ENCODE results near the gene PLXNB3.

Gene PLXNB3

GRCh38 chrX:153771415-153772315 is 7.6 kb downstream of the PLXNB3 start:
- H3K4me1 ChIP-seq (ENCODE audit: insufficient read depth, low read length), result no peaks in the 10 kb centered on the region
- H3K27me3 ChIP-seq (ENCODE audit: insufficient read depth, low read length), result no peaks in the 10 kb centered on the region
- no peak overlapping the region for H3K27ac ChIP-seq (ENCODE audit: low read depth, low read length)
- H3K36me3 ChIP-seq (ENCODE audit: insufficient read depth, low read length), result no peaks in the 10 kb centered on the region
- no peak overlapping the region for H3K4me3 ChIP-seq (ENCODE audit: low read length)
- 90% methylated on average over 37 of the region's 37 CpGs for WGBS
- no peaks in the 10 kb centered on the region for H3K9me3 ChIP-seq (ENCODE audit: insufficient read depth, low read depth, low read length)
- no peak overlapping the region for H3K9ac ChIP-seq (ENCODE audit: low read depth, low read length)

- Histone ChIP-seq H3K36me3 (ENCODE audit: insufficient read depth, low read length) (no peaks in the 10 kb centered on the region), H3K27me3 (ENCODE audit: insufficient read depth, low read length) (no peaks in the 10 kb centered on the region), H3K9ac (ENCODE audit: low read depth, low read length) (no peak overlapping the region), H3K4me3 (ENCODE audit: low read length) (no peak overlapping the region), H3K27ac (ENCODE audit: low read depth, low read length) (no peak overlapping the region), H3K9me3 (ENCODE audit: insufficient read depth, low read depth, low read length) (no peaks in the 10 kb centered on the region), H3K4me1 (ENCODE audit: insufficient read depth, low read length) (no peaks in the 10 kb centered on the region)
- WGBS, result 88% methylated on average over 20 of the region's 21 CpGs
These were observed 8.5 kb downstream of the PLXNB3 start for GRCh38 chrX:153772316-153773217.

- Histone ChIP-seq H3K36me3 (ENCODE audit: insufficient read depth, low read length) (no peaks in the 10 kb centered on the region), H3K9ac (ENCODE audit: low read depth, low read length) (no peak overlapping the region), H3K27ac (ENCODE audit: low read depth, low read length) (no peak overlapping the region)
These were observed 9.2 kb downstream of the PLXNB3 start for GRCh38 chrX:153773218-153773611.

GRCh38 chrX:153773741-153774575 is 9.9 kb downstream of the PLXNB3 start:
- Histone ChIP-seq H3K27me3 (ENCODE audit: insufficient read depth, low read length) (no peaks in the 10 kb centered on the region), H3K4me1 (ENCODE audit: insufficient read depth, low read length) (no peaks in the 10 kb centered on the region), H3K9ac (ENCODE audit: low read depth, low read length) (no peak overlapping the region), H3K9me3 (ENCODE audit: insufficient read depth, low read depth, low read length) (no peaks in the 10 kb centered on the region), H3K4me3 (ENCODE audit: low read length) (no peak overlapping the region), H3K36me3 (ENCODE audit: insufficient read depth, low read length) (no peaks in the 10 kb centered on the region), H3K27ac (ENCODE audit: low read depth, low read length) (no peak overlapping the region)
- WGBS, result 95% methylated on average over 48 of the region's 48 CpGs

More at GRCh38 chrX:153773218-153773611, 9.2 kb downstream of the PLXNB3 start:
- no peaks in the 10 kb centered on the region for H3K27me3 ChIP-seq (ENCODE audit: insufficient read depth, low read length)
- H3K4me1 ChIP-seq (ENCODE audit: insufficient read depth, low read length), result no peaks in the 10 kb centered on the region
- WGBS, result 95% methylated on average over 23 of the region's 23 CpGs
- no peak overlapping the region for H3K4me3 ChIP-seq (ENCODE audit: low read length)
- H3K9me3 ChIP-seq (ENCODE audit: insufficient read depth, low read depth, low read length), result no peaks in the 10 kb centered on the region

- no peak overlapping the region for H3K4me3 ChIP-seq (ENCODE audit: low read length)
- 95% methylated on average over 34 of the region's 37 CpGs for WGBS
- H3K9me3 ChIP-seq (ENCODE audit: insufficient read depth, low read depth, low read length), result no peaks in the 10 kb centered on the region
- no peaks in the 10 kb centered on the region for H3K4me1 ChIP-seq (ENCODE audit: insufficient read depth, low read length)
- no peak overlapping the region for H3K27ac ChIP-seq (ENCODE audit: low read depth, low read length)
- H3K9ac ChIP-seq (ENCODE audit: low read depth, low read length), result no peak overlapping the region
- no peaks in the 10 kb centered on the region for H3K36me3 ChIP-seq (ENCODE audit: insufficient read depth, low read length)
- no peaks in the 10 kb centered on the region for H3K27me3 ChIP-seq (ENCODE audit: insufficient read depth, low read length)
These were observed 10.7 kb downstream of the PLXNB3 start for GRCh38 chrX:153774576-153775292.

GRCh38 chrX:153775293-153776119 is 11.5 kb downstream of the PLXNB3 start:
- 96% methylated on average over 42 of the region's 42 CpGs for WGBS
- Histone ChIP-seq H3K9ac (ENCODE audit: low read depth, low read length) (no peak overlapping the region), H3K27ac (ENCODE audit: low read depth, low read length) (no peak overlapping the region)

GRCh38 chrX:153776120-153776599 is 12.1 kb downstream of the PLXNB3 start:
- Histone ChIP-seq H3K27me3 (ENCODE audit: insufficient read depth, low read length) (no peaks in the 10 kb centered on the region), H3K9ac (ENCODE audit: low read depth, low read length) (no peak overlapping the region), H3K36me3 (ENCODE audit: insufficient read depth, low read length) (no peaks in the 10 kb centered on the region), H3K4me1 (ENCODE audit: insufficient read depth, low read length) (no peaks in the 10 kb centered on the region), H3K9me3 (ENCODE audit: insufficient read depth, low read depth, low read length) (no peaks in the 10 kb centered on the region), H3K27ac (ENCODE audit: low read depth, low read length) (no peak overlapping the region), H3K4me3 (ENCODE audit: low read length) (no peak overlapping the region)
- WGBS, result 99% methylated on average over 6 of the region's 20 CpGs

More at GRCh38 chrX:153775293-153776119, 11.5 kb downstream of the PLXNB3 start:
- Histone ChIP-seq H3K4me3 (ENCODE audit: low read length) (no peak overlapping the region), H3K27me3 (ENCODE audit: insufficient read depth, low read length) (no peaks in the 10 kb centered on the region), H3K4me1 (ENCODE audit: insufficient read depth, low read length) (no peaks in the 10 kb centered on the region), H3K9me3 (ENCODE audit: insufficient read depth, low read depth, low read length) (no peaks in the 10 kb centered on the region), H3K36me3 (ENCODE audit: insufficient read depth, low read length) (no peaks in the 10 kb centered on the region)

GRCh38 chrX:153776611-153777045 is 12.6 kb downstream of the PLXNB3 start:
- WGBS, result 89% methylated on average over 10 of the region's 22 CpGs
- no peak overlapping the region for H3K4me3 ChIP-seq (ENCODE audit: low read length)
- no peaks in the 10 kb centered on the region for H3K4me1 ChIP-seq (ENCODE audit: insufficient read depth, low read length)
- H3K27me3 ChIP-seq (ENCODE audit: insufficient read depth, low read length), result no peaks in the 10 kb centered on the region
- no peak overlapping the region for H3K9ac ChIP-seq (ENCODE audit: low read depth, low read length)
- no peaks in the 10 kb centered on the region for H3K36me3 ChIP-seq (ENCODE audit: insufficient read depth, low read length)
- H3K9me3 ChIP-seq (ENCODE audit: insufficient read depth, low read depth, low read length), result no peaks in the 10 kb centered on the region
- H3K27ac ChIP-seq (ENCODE audit: low read depth, low read length), result no peak overlapping the region

- Histone ChIP-seq H3K27me3 (ENCODE audit: insufficient read depth, low read length) (no peaks in the 10 kb centered on the region), H3K4me3 (ENCODE audit: low read length) (no peak overlapping the region), H3K4me1 (ENCODE audit: insufficient read depth, low read length) (no peaks in the 10 kb centered on the region), H3K36me3 (ENCODE audit: insufficient read depth, low read length) (no peaks in the 10 kb centered on the region), H3K9me3 (ENCODE audit: insufficient read depth, low read depth, low read length) (no peaks in the 10 kb centered on the region), H3K9ac (ENCODE audit: low read depth, low read length) (no peak overlapping the region), H3K27ac (ENCODE audit: low read depth, low read length) (no peak overlapping the region)
- WGBS, result 95% methylated on average over 32 of the region's 34 CpGs
These were observed 13.4 kb downstream of the PLXNB3 start for GRCh38 chrX:153777261-153778090.

All from HUES64 (cell line).